ENCODE results near the gene YBX2. TPM values are rescaled to one million over a fixed set of nuclear protein-coding genes. Genes with fewer than 3 reads are reported as not detected.

The YBX2 gene
- 0.09 TPM in 1 of 2 replicates, not detected in the other for total RNA-seq

DNA sequence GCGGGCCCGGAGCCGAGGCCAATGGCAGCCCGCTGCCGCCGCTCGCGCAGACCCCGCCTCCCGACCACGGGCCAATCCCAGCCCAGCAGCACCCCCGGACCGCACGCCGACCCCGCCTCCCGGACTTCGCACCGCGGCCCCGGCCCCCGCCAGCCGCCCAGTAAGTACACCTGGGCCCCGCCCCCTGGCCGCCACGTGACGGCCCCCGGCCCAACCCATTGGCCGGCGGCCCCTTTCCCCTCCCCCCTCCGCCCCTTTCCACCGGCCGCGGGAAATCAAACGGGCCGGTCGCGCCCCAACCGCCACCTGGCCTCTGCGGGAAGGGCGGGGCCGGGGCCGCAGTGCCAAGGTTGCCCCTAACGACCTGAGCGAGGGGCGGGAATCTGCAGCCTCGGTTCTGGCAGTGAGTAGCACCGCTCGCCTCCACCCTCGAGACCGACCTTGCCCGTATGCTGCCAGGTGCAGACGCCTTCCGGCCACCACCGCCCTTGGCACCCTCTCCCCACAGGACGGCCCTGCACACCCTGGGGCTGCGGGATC lies at the start of gene YBX2:
Gene YBX2, minus strand, starts transcription at position 26 of the 540 bp plus-strand sequence. CDS start 139 bp downstream, outside the sequence.

DNA sequence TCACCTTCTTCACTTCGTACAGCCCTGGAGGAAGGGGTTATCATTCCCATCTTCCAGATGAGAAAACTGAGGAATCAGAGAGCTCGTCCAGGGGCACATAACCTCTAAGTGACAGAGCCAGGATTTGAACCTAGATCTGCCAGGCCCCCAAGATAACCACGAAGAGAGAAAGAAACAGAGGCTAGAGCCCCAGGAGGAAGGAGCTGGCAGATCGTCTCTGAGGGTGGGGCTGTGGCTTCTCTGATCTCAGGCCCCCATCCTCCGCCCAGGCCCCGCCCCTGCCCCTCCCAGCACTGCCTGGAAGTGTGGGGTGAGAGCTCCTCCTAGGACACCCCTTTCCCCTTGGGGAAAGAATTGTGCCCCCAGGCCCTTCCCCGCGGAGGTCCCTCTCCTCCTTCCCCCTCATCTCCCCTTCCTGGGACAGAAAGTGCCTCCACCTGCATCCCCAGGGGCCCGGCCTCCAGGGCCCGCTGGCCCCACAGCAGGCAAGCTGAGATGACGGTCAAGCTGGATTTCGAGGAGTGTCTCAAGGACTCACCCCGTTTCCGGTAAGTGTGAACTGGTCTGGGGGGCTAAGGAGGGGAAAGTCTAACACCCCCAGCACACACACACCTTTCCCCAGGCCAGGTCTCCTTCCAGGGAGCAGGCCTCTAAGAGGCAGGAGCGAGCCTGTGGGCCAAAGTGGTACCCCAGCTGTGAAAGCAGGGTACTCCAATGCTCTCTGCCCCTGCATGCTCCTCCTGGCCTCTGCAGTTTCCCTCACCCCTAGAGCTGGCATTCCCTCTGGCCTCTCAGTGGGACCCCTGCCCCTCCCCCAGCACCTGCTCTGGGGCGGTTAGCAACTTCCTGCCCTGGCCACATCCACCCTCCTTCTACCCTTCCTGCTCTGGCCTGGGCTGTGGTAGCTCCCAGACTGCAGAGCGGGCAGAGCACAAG lies 42.1 kb upstream of the YBX2 start, which contains the start of gene ACAP1:
Gene ACAP1, plus strand, starts transcription at position 290 of the 936 bp plus-strand sequence. Its CDS starts 206 bp downstream, at position 496.

DNA sequence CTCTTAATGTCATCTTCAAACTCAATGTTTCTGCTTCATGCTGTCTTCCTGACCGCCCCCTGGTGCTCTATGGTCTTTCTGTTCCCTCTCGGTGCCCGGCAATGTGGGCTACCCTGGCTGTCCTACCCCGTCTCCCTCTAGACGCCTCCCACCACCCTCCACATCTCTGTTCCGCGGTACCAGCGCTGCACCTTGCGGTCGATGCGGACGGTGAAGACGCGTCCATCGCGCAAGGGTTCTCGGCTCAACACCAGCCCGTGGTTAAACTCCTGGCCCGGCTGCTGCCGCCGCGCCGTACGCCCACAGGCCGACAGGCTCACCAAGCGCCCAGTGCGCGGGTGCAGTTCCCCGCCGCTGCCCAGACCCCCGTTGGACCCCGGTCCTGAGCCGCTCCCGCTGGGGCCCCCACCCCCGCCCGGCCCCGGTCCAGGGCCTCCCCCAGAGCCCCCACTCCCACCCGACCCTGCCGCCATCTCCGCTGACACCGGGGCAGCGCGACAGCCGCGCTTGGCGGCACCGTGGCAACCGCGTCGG lies 34.5 kb upstream of the YBX2 start, which contains the start of gene NEURL4:
Gene NEURL4, minus strand, starts transcription at position 496 of the 534 bp plus-strand sequence. Its CDS starts 23 bp downstream, at position 473.

DNA sequence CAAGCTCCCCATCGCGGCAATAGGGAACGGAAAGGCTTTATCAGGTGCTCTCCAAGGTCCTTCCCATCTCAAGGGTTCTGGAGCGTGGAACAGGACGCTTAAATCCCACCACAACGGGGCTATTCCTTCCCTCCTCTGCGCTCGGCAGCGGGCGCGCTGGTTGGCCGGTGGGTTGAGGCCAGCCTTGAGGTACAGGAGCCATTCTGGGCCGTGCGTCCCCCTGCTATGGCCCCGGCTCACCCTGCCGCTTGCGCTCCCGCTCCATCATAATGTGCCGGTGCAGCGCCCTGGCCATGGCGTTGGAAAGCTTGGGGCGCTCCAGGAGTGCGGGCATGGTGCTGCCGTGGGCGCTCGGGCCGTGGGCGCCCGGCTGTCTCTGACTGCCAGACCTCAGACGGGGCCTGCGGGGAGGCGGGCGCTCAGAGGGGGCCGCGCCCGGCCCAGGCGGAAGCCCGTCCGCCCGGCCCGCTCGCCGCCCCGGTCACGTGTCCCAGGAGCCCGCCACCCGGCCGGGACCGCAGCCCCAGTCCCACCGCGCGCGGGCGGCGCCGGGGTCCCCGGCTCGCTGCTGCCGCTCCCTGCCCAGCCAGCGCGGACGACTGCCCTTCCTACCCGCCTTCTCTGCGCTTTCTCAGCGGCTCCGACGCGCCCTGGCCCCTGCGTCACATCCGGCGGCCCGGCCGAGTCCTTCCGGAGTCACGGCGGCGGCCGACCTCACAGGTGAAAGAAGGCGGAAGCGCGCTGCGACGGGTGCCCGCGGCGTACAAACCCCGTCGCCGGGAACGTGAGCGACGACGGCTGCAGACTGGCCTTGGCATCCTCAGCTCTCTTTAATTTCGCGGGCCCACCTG lies 20.5 kb upstream of the YBX2 start, which contains the start of gene GPS2:
Gene GPS2, minus strand, starts transcription at position 642 of the 851 bp plus-strand sequence. Its CDS starts 308 bp downstream, at position 334.

DNA sequence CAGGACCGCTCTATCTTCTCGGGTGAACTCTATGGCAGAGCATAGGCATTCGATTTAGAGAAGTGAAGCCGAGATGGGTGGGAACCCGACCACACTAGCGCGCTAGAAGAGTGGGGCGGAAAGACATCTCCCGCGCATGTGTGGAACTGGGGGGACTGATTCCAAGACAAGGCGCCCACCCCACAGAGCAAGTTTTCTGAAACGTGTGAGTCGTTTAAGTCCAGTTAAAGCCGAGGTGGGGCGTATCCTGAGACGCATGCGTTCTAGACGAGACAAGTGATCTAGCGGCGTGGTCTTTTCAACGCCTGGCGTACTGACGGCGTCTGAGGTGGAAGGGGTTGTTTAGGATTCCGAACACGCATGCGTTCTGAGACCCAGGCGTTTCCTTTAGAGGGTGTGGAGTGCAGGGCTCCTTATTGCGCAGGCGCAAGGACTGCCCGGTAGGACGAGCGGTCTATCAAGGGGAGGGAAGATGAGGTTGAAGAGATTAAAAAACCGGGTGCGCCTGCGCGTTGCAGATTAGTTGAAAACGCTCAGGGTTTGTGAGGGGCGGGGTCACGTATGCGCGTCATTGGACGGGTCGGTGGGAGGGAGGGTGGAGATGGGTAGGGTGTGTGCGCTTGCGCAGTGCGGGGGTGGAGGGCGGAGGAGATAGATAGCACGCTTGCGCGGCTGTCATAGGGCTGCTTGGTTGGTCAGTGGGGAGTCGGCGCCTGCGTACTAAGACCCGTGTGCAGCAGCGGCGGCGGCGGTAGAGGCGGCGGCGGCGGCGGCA lies 12.7 kb upstream of the YBX2 start, which contains the start of gene EIF5A:
Gene EIF5A, plus strand, starts transcription at position 718 of the 775 bp plus-strand sequence. CDS start 2,008 bp downstream, outside the sequence.

DNA sequence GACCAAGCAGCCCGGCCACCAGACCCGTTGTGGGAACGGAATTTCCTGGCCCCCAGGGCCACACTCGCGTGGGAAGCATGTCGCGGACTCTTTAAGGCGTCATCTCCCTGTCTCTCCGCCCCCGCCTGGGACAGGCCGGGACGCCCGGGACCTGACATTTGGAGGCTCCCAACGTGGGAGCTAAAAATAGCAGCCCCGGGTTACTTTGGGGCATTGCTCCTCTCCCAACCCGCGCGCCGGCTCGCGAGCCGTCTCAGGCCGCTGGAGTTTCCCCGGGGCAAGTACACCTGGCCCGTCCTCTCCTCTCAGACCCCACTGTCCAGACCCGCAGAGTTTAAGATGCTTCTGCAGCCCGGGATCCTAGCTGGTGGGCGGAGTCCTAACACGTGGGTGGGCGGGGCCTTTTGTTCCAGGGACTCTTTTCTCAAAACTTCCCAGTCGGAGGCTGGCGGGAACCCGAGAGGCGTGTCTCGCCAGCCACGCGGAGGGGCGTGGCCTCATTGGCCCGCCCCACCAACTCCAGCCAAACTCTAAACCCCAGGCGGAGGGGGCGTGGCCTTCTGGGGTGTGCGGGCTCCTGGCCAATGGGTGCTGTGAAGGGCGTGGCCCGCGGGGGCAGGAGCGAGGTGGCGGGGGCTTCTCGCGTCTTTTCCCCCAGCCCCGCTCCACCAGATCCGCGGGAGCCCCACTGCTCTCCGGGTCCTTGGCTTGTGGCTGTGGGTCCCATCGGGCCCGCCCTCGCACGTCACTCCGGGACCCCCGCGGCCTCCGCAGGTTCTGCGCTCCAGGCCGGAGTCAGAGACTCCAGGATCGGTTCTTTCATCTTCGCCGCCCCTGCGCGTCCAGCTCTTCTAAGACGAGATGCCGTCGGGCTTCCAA lies 13.1 kb downstream of the YBX2 start, which contains the start of gene SLC2A4:
Gene SLC2A4, plus strand, starts transcription at position 645 of the 879 bp plus-strand sequence. Its CDS starts 217 bp downstream, at position 862.

DNA sequence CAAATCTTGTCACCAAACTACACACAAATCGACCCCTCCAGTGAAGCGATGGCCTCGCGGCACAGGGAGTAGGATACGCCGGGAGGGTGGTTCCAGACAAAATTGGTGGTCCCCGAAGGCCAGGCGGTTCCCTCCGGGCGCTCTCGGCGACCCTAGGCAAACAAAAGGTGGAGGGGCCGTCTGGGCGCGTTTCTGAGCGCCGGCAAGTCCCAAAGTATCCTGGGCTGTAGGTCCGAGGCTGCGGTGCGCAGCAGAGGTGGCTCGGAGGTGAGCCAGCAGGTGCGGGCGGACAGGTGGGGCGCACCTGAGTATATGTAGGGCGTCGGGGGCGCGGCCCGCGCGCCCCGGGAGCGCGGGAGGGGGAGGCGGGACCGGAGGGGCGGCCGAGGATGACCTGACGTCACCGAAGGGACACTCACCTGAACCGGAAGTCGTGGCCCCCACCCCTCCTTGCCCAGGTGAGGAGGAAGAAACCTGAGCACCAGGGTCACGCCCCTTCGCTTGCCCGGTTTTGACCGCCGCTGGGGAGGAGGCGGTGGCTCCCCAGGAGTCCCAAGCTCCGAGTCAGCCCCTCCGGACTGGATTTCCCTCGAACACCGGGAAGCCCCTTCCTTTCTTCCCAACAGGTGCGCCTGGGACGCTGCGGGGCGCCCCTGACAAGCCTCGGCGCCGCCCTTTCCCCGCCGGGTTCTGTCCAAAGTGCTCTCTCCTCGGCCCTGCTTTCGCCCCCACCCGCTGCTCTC lies 32.1 kb downstream of the YBX2 start, which contains the start of gene CLDN7:
Gene CLDN7, minus strand, starts transcription at position 287 of the 743 bp plus-strand sequence. CDS start 435 bp downstream, outside the sequence.

DNA sequence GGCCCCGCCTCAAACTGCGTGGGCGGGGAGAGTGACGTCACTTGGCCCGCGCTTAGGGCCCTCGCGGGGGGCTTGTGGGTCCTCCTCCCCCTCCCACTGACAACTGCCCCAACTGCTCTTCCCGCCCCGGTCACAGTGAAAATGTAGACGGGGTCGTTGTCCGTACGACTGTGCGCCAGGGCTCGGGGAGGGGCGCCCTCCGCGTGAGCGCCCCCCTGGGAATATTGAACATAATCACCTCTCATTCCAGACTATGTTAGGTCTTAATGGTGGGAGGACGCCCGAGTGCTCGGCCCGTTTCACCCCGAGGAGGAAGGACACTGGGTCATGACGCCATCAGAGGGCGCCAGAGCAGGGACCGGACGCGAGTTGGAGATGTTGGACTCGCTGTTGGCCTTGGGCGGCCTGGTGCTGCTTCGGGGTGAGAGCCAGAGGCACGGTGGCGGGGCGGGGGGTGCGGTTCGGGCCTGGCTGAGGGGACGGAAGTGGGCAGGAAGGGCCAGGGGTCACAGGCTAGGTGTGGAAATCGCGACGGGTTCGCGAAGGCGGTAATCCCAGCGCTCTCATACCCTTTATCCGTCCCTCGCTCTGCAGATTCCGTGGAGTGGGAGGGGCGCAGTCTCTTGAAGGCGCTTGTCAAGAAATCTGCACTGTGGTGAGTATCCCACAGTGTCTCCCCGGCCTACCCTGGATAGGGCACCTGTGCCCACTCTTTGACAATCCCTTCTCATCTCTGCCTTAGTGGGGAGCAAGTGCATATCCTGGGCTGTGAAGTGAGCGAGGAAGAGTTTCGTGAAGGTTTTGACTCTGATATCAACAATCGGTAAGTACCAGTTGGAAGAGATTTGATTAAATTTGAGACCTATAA lies 42.0 kb downstream of the YBX2 start, which contains the start of gene ELP5:
Gene ELP5, plus strand, starts transcription at position 40 of the 868 bp plus-strand sequence. Its CDS starts 336 bp downstream, at position 376.

DNA sequence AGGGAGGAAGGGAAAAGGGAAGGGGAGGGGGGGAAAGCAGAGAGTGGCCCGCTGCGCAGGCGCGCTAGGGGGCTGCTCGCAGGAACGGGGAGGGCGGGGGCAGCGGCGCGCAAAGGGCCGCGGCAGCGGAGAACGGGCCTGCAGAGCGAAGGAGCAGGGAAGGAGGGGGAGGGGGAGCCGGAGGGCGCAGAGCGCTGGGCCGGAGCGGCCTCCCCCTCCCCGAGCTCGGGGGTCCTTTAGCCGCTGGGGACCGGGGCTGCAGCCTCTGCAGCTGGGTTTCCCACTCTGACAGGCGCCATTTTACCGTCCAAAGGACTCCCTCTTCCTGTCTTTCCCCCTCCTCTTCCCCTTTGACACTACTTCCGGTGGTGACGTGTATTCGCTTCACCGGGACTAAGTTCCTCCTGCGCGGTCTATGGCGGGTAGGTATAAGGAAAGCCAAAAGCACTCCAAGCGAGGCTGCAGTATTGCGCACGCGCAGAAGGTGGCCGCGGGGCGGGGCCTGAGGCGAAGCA lies 42.7 kb downstream of the YBX2 start, which contains the start of gene CTDNEP1:
Gene CTDNEP1, minus strand, starts transcription at position 74 of the 515 bp plus-strand sequence. CDS start 438 bp downstream, outside the sequence.

DNA sequence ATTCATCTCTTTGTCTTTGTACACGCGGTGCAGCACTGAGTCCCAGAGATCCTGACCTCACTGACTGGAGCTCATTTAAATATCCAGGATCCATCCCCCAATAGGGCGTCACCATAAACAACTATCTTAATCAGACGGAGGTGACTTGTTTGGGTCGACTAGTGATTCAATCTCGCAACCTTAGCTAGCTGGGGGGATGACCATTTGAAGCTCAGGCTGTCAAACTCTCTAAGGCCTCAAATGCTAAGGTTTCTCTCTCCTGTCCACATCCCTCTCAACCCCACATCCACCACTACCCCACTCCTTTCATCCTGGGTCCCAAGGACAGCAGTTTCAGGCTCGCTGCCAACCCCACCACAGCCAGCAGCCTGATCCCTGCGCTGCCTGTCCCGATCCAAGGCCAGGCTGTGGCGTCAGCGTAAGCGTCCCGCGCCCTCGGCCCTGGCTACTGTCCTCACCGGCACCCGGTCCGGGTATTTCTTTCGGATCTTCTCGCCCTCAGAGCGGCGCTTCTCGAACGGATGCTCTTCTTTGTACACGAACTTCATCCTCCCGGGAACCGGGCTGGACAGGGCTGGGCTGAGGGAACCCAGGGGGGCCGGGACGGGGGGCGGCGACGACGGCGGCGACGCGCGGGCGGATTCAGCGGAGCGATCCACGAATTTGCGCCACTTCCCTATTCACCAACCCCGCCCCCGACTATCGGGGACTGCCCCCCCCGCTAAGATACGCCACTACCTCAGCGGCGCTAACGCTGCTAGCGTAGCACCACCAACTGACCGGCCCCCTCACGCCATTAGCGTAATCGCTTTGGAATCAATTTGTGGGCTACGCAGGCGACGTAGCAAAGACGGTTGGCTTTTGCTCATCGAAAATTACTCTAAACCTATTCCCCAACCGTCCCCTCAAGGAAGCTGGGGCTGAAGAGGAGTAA lies 52.4 kb downstream of the YBX2 start, which contains the start of gene GABARAP:
Gene GABARAP, minus strand, starts transcription at position 667 of the 934 bp plus-strand sequence. Its CDS starts 119 bp downstream, at position 548.

DNA sequence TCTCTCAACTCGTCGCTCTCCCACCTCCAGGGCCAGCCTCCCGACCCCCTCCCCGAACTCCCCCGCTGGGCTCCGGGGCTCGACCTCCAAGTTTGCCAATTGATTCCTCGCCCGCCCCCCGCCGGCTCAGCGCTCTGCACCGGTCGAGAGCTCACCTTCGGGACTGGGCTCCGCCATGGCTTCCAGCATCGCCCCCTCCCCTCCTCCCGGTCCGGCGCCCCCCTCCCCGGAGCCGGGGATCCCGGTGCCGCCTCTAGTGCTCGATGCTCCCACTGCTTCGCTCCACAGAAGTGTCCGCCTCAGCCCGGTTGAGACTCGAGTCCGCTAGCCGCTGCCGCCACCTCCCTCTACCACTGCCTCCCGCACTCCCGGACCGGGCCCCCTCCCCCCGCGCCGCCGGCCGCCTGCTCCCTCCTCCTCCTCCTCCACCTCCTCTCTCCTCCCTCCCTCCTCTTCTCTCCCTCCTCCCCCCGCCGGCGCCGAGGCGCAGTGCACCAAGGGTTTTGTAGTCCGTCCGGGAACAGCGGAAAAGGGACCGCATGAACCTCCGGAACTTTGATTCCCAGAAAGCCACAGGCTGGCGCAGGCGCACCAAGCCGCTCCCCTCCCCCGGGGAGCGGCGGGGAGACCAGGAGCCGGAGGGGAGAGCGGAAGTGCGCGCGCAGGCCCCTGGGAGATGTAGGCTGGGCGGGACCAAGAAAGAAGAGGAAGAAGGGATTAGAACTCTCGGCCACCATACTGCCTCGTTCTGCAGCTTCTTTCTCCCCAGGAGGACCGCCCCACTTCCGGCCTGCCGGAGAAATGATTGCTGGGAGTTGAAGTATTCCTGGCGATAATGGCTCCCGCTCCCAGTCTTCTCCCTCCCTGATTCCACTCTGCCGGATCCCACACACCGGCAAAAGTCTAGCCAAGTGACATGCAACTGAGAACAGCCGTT lies 55.1 kb downstream of the YBX2 start, which contains the start of gene PHF23:
Gene PHF23, minus strand, starts transcription at position 367 of the 937 bp plus-strand sequence. Its CDS starts 178 bp downstream, at position 189.

All from bronchial smooth muscle cell (primary cell).